ENCODE data around the gene ABCA1.

Gene ABCA1

GRCh38 chr9:104747565-104748358 is 180.2 kb downstream of the ABCA1 start, which contains the start of gene NIPSNAP3A:
NIPSNAP3A (plus strand) TSS chr9:104747683; CDS start chr9:104747793, 110 bp downstream.
- ChIA-PET CTCF (interaction anchor here (1.3 to 2.4 kb wide), 7 partner anchors 9 to 27 kb away, joined by 3 to 10 read pairs (median 4); partner anchors contain the start of gene NIPSNAP3B), POLR2A (interaction anchor here (0.6 to 1.6 kb wide), 4 partner anchors 22 to 558 kb away, joined by 3 to 10 read pairs (median 4); no protein-coding TSS in a partner anchor)
- DNase-seq (ENCODE audit: extremely low spot score): peak; percentile 90
- TF ChIP-seq, protein P1, sequence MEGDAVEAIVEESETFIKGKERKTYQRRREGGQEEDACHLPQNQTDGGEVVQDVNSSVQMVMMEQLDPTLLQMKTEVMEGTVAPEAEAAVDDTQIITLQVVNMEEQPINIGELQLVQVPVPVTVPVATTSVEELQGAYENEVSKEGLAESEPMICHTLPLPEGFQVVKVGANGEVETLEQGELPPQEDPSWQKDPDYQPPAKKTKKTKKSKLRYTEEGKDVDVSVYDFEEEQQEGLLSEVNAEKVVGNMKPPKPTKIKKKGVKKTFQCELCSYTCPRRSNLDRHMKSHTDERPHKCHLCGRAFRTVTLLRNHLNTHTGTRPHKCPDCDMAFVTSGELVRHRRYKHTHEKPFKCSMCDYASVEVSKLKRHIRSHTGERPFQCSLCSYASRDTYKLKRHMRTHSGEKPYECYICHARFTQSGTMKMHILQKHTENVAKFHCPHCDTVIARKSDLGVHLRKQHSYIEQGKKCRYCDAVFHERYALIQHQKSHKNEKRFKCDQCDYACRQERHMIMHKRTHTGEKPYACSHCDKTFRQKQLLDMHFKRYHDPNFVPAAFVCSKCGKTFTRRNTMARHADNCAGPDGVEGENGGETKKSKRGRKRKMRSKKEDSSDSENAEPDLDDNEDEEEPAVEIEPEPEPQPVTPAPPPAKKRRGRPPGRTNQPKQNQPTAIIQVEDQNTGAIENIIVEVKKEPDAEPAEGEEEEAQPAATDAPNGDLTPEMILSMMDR (IDR thresholded peaks at IDR 0.05; ENCODE audit: control extremely low read depth, extremely low read depth, low read depth, missing control alignments): no peak

DNA sequence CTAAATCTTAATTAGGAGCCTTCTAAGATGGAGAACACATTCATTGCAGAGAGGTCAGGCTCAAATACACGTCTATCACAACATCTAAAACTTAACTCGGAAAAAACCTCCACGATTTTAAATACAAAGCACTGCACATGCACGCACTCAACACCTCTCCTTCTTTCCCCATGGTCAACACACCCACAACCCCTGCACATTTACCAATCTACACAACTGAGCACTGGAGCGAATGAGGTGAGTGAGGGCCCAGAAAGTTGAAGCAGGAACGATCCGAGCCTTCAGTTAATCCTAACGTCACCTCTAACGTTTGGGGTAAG is 180.8 kb downstream of the ABCA1 start:
- no peak for DNase-seq (ENCODE audit: extremely low spot score)
- TF ChIP-seq, protein P1 (IDR thresholded peaks at IDR 0.05; ENCODE audit: control extremely low read depth, extremely low read depth, low read depth, missing control alignments): no peak
- ChIA-PET POLR2A (interaction anchor here (0.6 to 1.6 kb wide), 2 partner anchors 28 to 558 kb away, joined by 4 to 10 read pairs; no protein-coding TSS in a partner anchor), CTCF (interaction anchor here (1.5 to 2.4 kb wide), 5 partner anchors 9 to 16 kb away, joined by 3 to 10 read pairs (median 7); partner anchors contain the start of gene NIPSNAP3B)

DNA sequence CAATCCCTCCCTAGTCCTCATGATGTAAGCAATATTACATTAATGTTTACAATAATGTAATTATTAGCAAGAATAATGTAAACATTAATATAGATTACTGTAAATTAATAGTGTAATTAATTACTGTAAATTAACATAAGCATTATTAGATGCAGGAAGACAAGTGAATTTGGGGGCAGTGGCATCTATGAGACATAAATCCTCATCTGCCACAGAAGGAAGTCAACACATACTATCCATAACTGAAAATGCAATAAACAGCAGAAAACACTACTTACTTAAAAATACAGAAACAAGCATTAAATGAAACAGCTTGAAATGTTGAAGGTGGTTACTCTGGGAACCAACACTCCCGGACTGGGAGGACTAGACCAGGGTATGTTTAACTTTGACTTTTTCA is 181.2 kb downstream of the ABCA1 start:
- ChIA-PET POLR2A (interaction anchor here (0.6 to 1.6 kb wide), 2 partner anchors 29 to 559 kb away, joined by 4 to 10 read pairs; no protein-coding TSS in a partner anchor), CTCF (interaction anchor here (0.7 to 2.4 kb wide), 6 partner anchors 10 to 1349 kb away, joined by 3 to 10 read pairs (median 4); partner anchors contain the start of gene NIPSNAP3B)
- TF ChIP-seq, protein P1 (IDR thresholded peaks at IDR 0.05; ENCODE audit: control extremely low read depth, extremely low read depth, low read depth, missing control alignments): no peak
- no peak for DNase-seq (ENCODE audit: extremely low spot score)

- CTCF ChIA-PET: interaction anchor here (0.7 to 2.4 kb wide), 5 partner anchors 12 to 1349 kb away, joined by 3 to 10 read pairs (median 5); partner anchors contain the start of gene NIPSNAP3B
- TF ChIP-seq, protein P1 (IDR thresholded peaks at IDR 0.05; ENCODE audit: control extremely low read depth, extremely low read depth, low read depth, missing control alignments): no peak
- POLR2A ChIA-PET: no interaction called here
- DNase-seq (ENCODE audit: extremely low spot score): no peak
Measured at GRCh38 chr9:104746285-104746684, 181.7 kb downstream of the ABCA1 start.

- POLR2A ChIA-PET: no interaction called here
- DNase-seq (ENCODE audit: extremely low spot score): no peak
- TF ChIP-seq, protein P1 (IDR thresholded peaks at IDR 0.05; ENCODE audit: control extremely low read depth, extremely low read depth, low read depth, missing control alignments): no peak
- CTCF ChIA-PET: interaction anchor here (0.7 to 2.5 kb wide), 5 partner anchors 13 to 1349 kb away, joined by 3 to 10 read pairs (median 5); partner anchors contain the start of gene NIPSNAP3B
Measured at GRCh38 chr9:104745852-104746251, 182.1 kb downstream of the ABCA1 start.

- POLR2A ChIA-PET: no interaction called here
Measured at GRCh38 chr9:104743376-104743985, 184.5 kb downstream of the ABCA1 start.

More at GRCh38 chr9:104743376-104743985, 184.5 kb downstream of the ABCA1 start:
- DNase-seq (ENCODE audit: extremely low spot score): peak; percentile 60
- TF ChIP-seq, protein P1 (IDR thresholded peaks at IDR 0.05; ENCODE audit: control extremely low read depth, extremely low read depth, low read depth, missing control alignments): peak; percentile 79
- CTCF ChIA-PET: interaction anchor here (0.7 to 2.5 kb wide), 6 partner anchors 10 to 750 kb away, joined by 3 to 10 read pairs (median 4); partner anchors contain the start of gene NIPSNAP3B
